Colonic mucosa (tissue), 4 donors: Measurements from ENCODE around the gene CNST. TPM values are rescaled to one million over a fixed set of nuclear protein-coding genes. Genes with fewer than 3 reads are reported as not detected.
A peak's percentile ranks its signal among the peaks of the same experiment; 100 is the strongest.

Experiments
- DNase-seq: peaks from one replicate; pipeline ENCODE4 v3.0.0-alpha.2; 2020
- H3K27ac ChIP-seq: fragments of 200-600 bp; one replicate; pipeline ENCODE4 v1.8.0; 2021
- H3K27me3 ChIP-seq: fragments of 200-600 bp; one replicate; pipeline ENCODE4 v1.8.0; 2021
- H3K36me3 ChIP-seq: fragments of 200-600 bp; one replicate; pipeline ENCODE4 v1.8.0; 2021
- H3K4me1 ChIP-seq: fragments of 200-600 bp; one replicate; pipeline ENCODE4 v1.8.0; 2021; ENCODE audit warnings: mild to moderate bottlenecking
- H3K4me3 ChIP-seq: fragments of 200-600 bp; one replicate; pipeline ENCODE4 v1.8.0; 2021
- H3K9ac ChIP-seq, 2 donors: one replicate each; pipeline ENCODE4 v1.7.0; 2013; ENCODE audit warnings: control low read depth in 2 of 2, low read depth in 2 of 2, low read length in 2 of 2
- H3K9me3 ChIP-seq: fragments of 200-600 bp; one replicate; pipeline ENCODE4 v1.8.0; 2021
- CTCF ChIP-seq: fragments of 200-600 bp; IDR thresholded peaks from one replicate; pipeline ENCODE4 v1.8.0; 2022; ENCODE audit warnings: antibody characterized with exemption, mild to moderate bottlenecking
- intact Hi-C: fragments of 100-400 bp; cut with DNase I; formaldehyde crosslinking; loops from one replicate; pipeline ENCODE4 v1.14.1; 2022
- total RNA-seq, 2 donors: library from RNA; stranded (reverse); fragmentation: NEBNext Ultra II Directional in 1 of 2; extraction: Animal tissue kit (Norgen Biotek cat#: 25700) in 1 of 2; gene quantifications; one replicate each; pipeline ENCODE4 v1.2.1, GENCODE V29; 2021
- donor health status: healthy.
- donor health status: DM: no; HTN: no; CAD: no.
- donor health status: DM: no; HTN: no; CAD: no.

CNST gene
- total RNA-seq, 2 donors from 2014 or later: 20.9 to 43.1 TPM

GRCh38 chr1:246695136-246695535 lies 128.9 kb downstream of the CNST start:
- no peak for DNase-seq

DNA sequence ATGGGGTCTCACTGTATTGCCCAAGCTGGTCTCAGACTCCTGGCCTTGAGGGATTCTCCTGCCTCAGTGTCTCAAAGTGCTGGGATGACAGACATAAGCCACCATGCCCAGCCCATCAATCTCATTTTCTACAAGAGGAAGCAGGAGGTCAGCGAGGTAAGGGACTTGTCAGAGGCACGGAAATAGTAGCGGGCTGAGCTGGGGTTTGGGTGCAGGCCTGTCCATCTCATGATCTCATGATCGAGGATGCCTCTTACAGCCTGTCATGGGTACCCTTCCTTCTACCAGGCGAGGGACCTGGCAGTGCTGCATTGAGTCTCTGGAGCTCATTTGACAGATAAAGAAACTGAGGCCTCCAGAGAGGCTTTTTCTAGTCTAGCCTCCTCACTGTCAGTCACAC lies 129.4 kb downstream of the CNST start:
- Histone ChIP-seq H3K27ac (no peak overlapping the region), H3K4me1 (no peaks in the 10 kb centered on the region), H3K9ac (no peak overlapping the region), H3K27me3 (no peaks in the 10 kb centered on the region), H3K36me3 (no peaks in the 10 kb centered on the region), H3K9me3 (no peaks in the 10 kb centered on the region), H3K4me3 (no peak overlapping the region)
- no peak for TF ChIP-seq CTCF
- intact Hi-C loops: loop anchor here (5.0 kb wide), 1 partner anchor 198 kb away; no protein-coding TSS in a partner anchor
- DNase-seq: peak; percentile 17

More at GRCh38 chr1:246695136-246695535, 128.9 kb downstream of the CNST start:
- Histone ChIP-seq H3K27me3 (no peaks in the 10 kb centered on the region), H3K9ac (no peak overlapping the region), H3K27ac (no peak overlapping the region), H3K4me1 (no peaks in the 10 kb centered on the region), H3K36me3 (no peaks in the 10 kb centered on the region), H3K9me3 (no peaks in the 10 kb centered on the region), H3K4me3 (no peak overlapping the region)
- intact Hi-C loops: loop anchor here (5.0 kb wide), 1 partner anchor 198 kb away; no protein-coding TSS in a partner anchor
- no peak for TF ChIP-seq CTCF

- no peak for TF ChIP-seq CTCF
- intact Hi-C loops: loop anchor here (5.0 kb wide), 1 partner anchor 201 kb away; no protein-coding TSS in a partner anchor
- Histone ChIP-seq H3K27me3 (no peaks in the 10 kb centered on the region), H3K4me3 (no peak overlapping the region), H3K27ac (no peak overlapping the region), H3K9me3 (no peaks in the 10 kb centered on the region), H3K9ac (peak overlapping the region in 1 of 2 donors; percentile 64), H3K36me3 (no peaks in the 10 kb centered on the region), H3K4me1 (no peaks in the 10 kb centered on the region)
- peak; percentile 20 for DNase-seq
Observed at GRCh38 chr1:246698466-246699094, 132.3 kb downstream of the CNST start.

- Histone ChIP-seq H3K36me3 (no peaks in the 10 kb centered on the region), H3K27ac (no peak overlapping the region), H3K4me3 (no peak overlapping the region), H3K9ac (peak overlapping the region; percentile 35 to 64), H3K27me3 (no peaks in the 10 kb centered on the region), H3K9me3 (no peaks in the 10 kb centered on the region), H3K4me1 (no peaks in the 10 kb centered on the region)
- intact Hi-C loops: loop anchor here (5.0 kb wide), 1 partner anchor 202 kb away; no protein-coding TSS in a partner anchor
- peak; percentile 83 for TF ChIP-seq CTCF
- peak; percentile 95 for DNase-seq
Observed at GRCh38 chr1:246699095-246699735, 133.0 kb downstream of the CNST start.

- Histone ChIP-seq H3K9me3 (no peaks in the 10 kb centered on the region), H3K36me3 (no peaks in the 10 kb centered on the region), H3K4me1 (no peaks in the 10 kb centered on the region), H3K9ac (no peak overlapping the region), H3K27me3 (no peaks in the 10 kb centered on the region), H3K27ac (peak overlapping the region; percentile 60), H3K4me3 (no peak overlapping the region)
- TF ChIP-seq CTCF: no peak
- peak; percentile 73 for DNase-seq
- intact Hi-C loops: no loop called here
Observed at GRCh38 chr1:246703581-246703980, 137.3 kb downstream of the CNST start.
